NCI-H2196 treated with DMSO at 0.1 percent for 48 hours (cell line): Measurements from ENCODE around the gene S100A5.
"Not testable (repeated sequence)": the region's sequence is repeated elsewhere in the genome, so short reads cannot be mapped to it uniquely, and the experiment has no call there.

ENCODE experiments used
- DNase-seq: peaks from one replicate; lab custom pipeline; 2025; ENCODE audit not compliant: unreplicated experiment; lab: John Stamatoyannopoulos, UW

The S100A5 gene

GRCh38 chr1:153535242-153536011 lies 5.3 kb downstream of the S100A5 start, which contains the start of gene S100A6:
Gene S100A6, minus strand, starts transcription at chr1:153535991. Its CDS starts 652 bp downstream, at chr1:153535339.
- DNase-seq = no peak

GRCh38 chr1:153534925-153535241 lies 5.9 kb downstream of the S100A5 start:
- DNase-seq = no peak

- no peak for DNase-seq
Observed at GRCh38 chr1:153534226-153534924, 6.4 kb downstream of the S100A5 start.

GRCh38 chr1:153533689-153534201 lies 7.0 kb downstream of the S100A5 start:
- no peak for DNase-seq

GRCh38 chr1:153532769-153533599 lies 7.8 kb downstream of the S100A5 start:
- peak; percentile 70 for DNase-seq

- DNase-seq = no peak
Observed at GRCh38 chr1:153532181-153532580, 8.6 kb downstream of the S100A5 start.

- DNase-seq = no peak
Observed at GRCh38 chr1:153531638-153532037, 9.1 kb downstream of the S100A5 start.

GRCh38 chr1:153527683-153528040 lies 13.1 kb downstream of the S100A5 start:
- DNase-seq = no peak

- no peak for DNase-seq
Observed at GRCh38 chr1:153527023-153527682, 13.6 kb downstream of the S100A5 start.

- DNase-seq = peak; percentile 32
Observed at GRCh38 chr1:153526132-153526543, 14.6 kb downstream of the S100A5 start.

- no peak for DNase-seq
Observed at GRCh38 chr1:153525088-153525728, 15.5 kb downstream of the S100A5 start.

GRCh38 chr1:153522353-153523048 lies 18.2 kb downstream of the S100A5 start:
- not testable (repeated sequence) for DNase-seq

- DNase-seq = not testable (repeated sequence)
Observed at GRCh38 chr1:153521808-153522207, 18.9 kb downstream of the S100A5 start.

- DNase-seq = no peak
Observed at GRCh38 chr1:153520818-153521476, 19.8 kb downstream of the S100A5 start.

GRCh38 chr1:153520137-153520691 lies 20.5 kb downstream of the S100A5 start:
- DNase-seq = not testable (repeated sequence)

GRCh38 chr1:153519242-153519641 lies 21.5 kb downstream of the S100A5 start:
- DNase-seq = no peak

GRCh38 chr1:153515504-153516394 lies 25.0 kb downstream of the S100A5 start:
- DNase-seq = peak; percentile 47

- DNase-seq = no peak
Observed at GRCh38 chr1:153513666-153514065, 27.1 kb downstream of the S100A5 start.
